MM.1S (cell line): ENCODE data around the gene ACSL6.

Experiments used
- DNase-seq: peaks from one replicate; pipeline ENCODE4 v3.0.0-alpha.2; 2015
- H2AFZ ChIP-seq: fragments of 300-600 bp; sonication (generic); 2 replicates; pipeline ENCODE4 v1.6.0; 2016; ENCODE audit warnings: antibody characterized with exemption, low read length
- H3F3A ChIP-seq: fragments of 300-600 bp; sonication (generic); 2 replicates; pipeline ENCODE4 v1.6.1; 2016; ENCODE audit warnings: mild to moderate bottlenecking, antibody characterized with exemption, low read length, moderate library complexity, mixed read lengths; ENCODE audit not compliant: insufficient read depth
- H3K27ac ChIP-seq: fragments of 300-600 bp; sonication (generic); 2 replicates; pipeline ENCODE4 v1.5.1; 2016; ENCODE audit warnings: mild to moderate bottlenecking, low read length
- H3K27me3 ChIP-seq: fragments of 300-600 bp; sonication (generic); replicated peaks from 2 replicates; pipeline ENCODE4 v1.6.0; 2016; ENCODE audit warnings: low read length; ENCODE audit not compliant: insufficient read depth
- H3K36me3 ChIP-seq: fragments of 300-600 bp; sonication (generic); replicated peaks from 2 replicates; pipeline ENCODE4 v1.6.1; 2016; ENCODE audit warnings: mild to moderate bottlenecking, low read length, mixed read lengths; ENCODE audit not compliant: insufficient read depth
- H3K4me1 ChIP-seq: fragments of 300-600 bp; sonication (generic); 2 replicates; pipeline ENCODE4 v1.6.1; 2016; ENCODE audit warnings: low read length, mixed read lengths
- H3K4me2 ChIP-seq: fragments of 300-600 bp; sonication (generic); 2 replicates; pipeline ENCODE4 v1.6.0; 2016; ENCODE audit warnings: low read depth, low read length
- H3K4me3 ChIP-seq: fragments of 300-600 bp; sonication (generic); 2 replicates; pipeline ENCODE4 v1.5.1; 2016; ENCODE audit warnings: low read length, mixed read lengths
- H3K79me2 ChIP-seq: fragments of 300-600 bp; sonication (generic); 2 replicates; pipeline ENCODE4 v1.6.1; 2016; ENCODE audit warnings: mixed run types, low read length, mixed read lengths
- H3K9ac ChIP-seq: fragments of 300-600 bp; sonication (generic); 2 replicates; pipeline ENCODE4 v1.6.1; 2016; ENCODE audit warnings: low read length, mixed read lengths
- H3K9me2 ChIP-seq: fragments of 300-600 bp; sonication (generic); replicated peaks from 2 replicates; pipeline ENCODE4 v1.6.1; 2016; ENCODE audit warnings: mild to moderate bottlenecking, low read length, mixed read lengths; ENCODE audit not compliant: insufficient read depth
- H3K9me3 ChIP-seq: fragments of 300-600 bp; sonication (generic); replicated peaks from 2 replicates; pipeline ENCODE4 v1.6.1; 2016; ENCODE audit warnings: mild to moderate bottlenecking, low read length, mixed read lengths; ENCODE audit not compliant: insufficient read depth
- H4K20me1 ChIP-seq: fragments of 300-600 bp; sonication (generic); 2 replicates; pipeline ENCODE4 v1.6.1; 2016; ENCODE audit warnings: mild to moderate bottlenecking, low read length, moderate library complexity, mixed read lengths; ENCODE audit not compliant: insufficient read depth
- CTCF ChIP-seq: fragments of 300-600 bp; sonication (generic); IDR thresholded peaks from 2 replicates; pipeline ENCODE4 v1.5.1; 2016; ENCODE audit warnings: antibody characterized with exemption, low read length, mixed read lengths
- EZH2 ChIP-seq: fragments of 300-600 bp; sonication (generic); optimal IDR thresholded peaks from 2 replicates; pipeline ENCODE3; 2017; ENCODE audit warnings: low read depth, mild to moderate bottlenecking, antibody characterized with exemption, low read length, mixed read lengths
- EZH2phosphoT487 ChIP-seq: fragments of 300-600 bp; sonication (generic); IDR thresholded peaks from 2 replicates; pipeline ENCODE4 v1.6.1; 2018; ENCODE audit warnings: antibody characterized with exemption, low read length

The ACSL6 gene

GRCh38 chr5:131994090-131994489 lies 17.4 kb downstream of the ACSL6 start:
- no peak overlapping the region for H3K27ac ChIP-seq
- TF ChIP-seq EZH2: no peak
- TF ChIP-seq EZH2phosphoT487: no peak
- no peak overlapping the region for H3K4me3 ChIP-seq
- no peaks in the 10 kb centered on the region for H3K4me1 ChIP-seq
- no peaks in the 10 kb centered on the region for H4K20me1 ChIP-seq
- H3K9me2 ChIP-seq: no peaks in the 10 kb centered on the region
- H3K36me3 ChIP-seq: no peaks in the 10 kb centered on the region
- no peak overlapping the region for H3K9ac ChIP-seq
- no peaks in the 10 kb centered on the region for H3K27me3 ChIP-seq
- DNase-seq: no peak
- H3F3A ChIP-seq: no peaks in the 10 kb centered on the region
- H3K79me2 ChIP-seq: no peaks in the 10 kb centered on the region
- no peak overlapping the region for H2AFZ ChIP-seq
- H3K9me3 ChIP-seq: no peaks in the 10 kb centered on the region
- H3K4me2 ChIP-seq: no peak overlapping the region

- TF ChIP-seq EZH2 (no peak), CTCF (no peak), EZH2phosphoT487 (no peak)
- Histone ChIP-seq H3K4me2 (no peak overlapping the region), H3K9me3 (no peaks in the 10 kb centered on the region), H2AFZ (no peak overlapping the region), H3K4me1 (no peaks in the 10 kb centered on the region), H4K20me1 (no peaks in the 10 kb centered on the region), H3K9me2 (no peaks in the 10 kb centered on the region), H3K9ac (no peak overlapping the region), H3F3A (no peaks in the 10 kb centered on the region), H3K27me3 (no peaks in the 10 kb centered on the region), H3K79me2 (no peaks in the 10 kb centered on the region), H3K4me3 (no peak overlapping the region), H3K36me3 (no peaks in the 10 kb centered on the region), H3K27ac (no peak overlapping the region)
- DNase-seq: no peak
These were observed 17.8 kb downstream of the ACSL6 start for GRCh38 chr5:131993676-131994075.

- Histone ChIP-seq H3F3A (no peaks in the 10 kb centered on the region), H3K27ac (no peak overlapping the region), H3K9me3 (no peaks in the 10 kb centered on the region), H2AFZ (no peak overlapping the region), H3K36me3 (no peaks in the 10 kb centered on the region), H3K9me2 (no peaks in the 10 kb centered on the region), H3K4me1 (no peaks in the 10 kb centered on the region), H3K9ac (no peak overlapping the region), H3K4me2 (no peak overlapping the region), H4K20me1 (no peaks in the 10 kb centered on the region), H3K79me2 (no peaks in the 10 kb centered on the region), H3K27me3 (no peaks in the 10 kb centered on the region), H3K4me3 (no peak overlapping the region)
- TF ChIP-seq EZH2phosphoT487: no peak
- no peak for TF ChIP-seq CTCF
- TF ChIP-seq EZH2: no peak
- DNase-seq: no peak
These were observed 19.1 kb downstream of the ACSL6 start for GRCh38 chr5:131992370-131992769.

GRCh38 chr5:131991593-131992324 lies 19.7 kb downstream of the ACSL6 start:
- H2AFZ ChIP-seq: no peak overlapping the region
- H3F3A ChIP-seq: no peaks in the 10 kb centered on the region
- no peak for DNase-seq
- H3K4me1 ChIP-seq: no peaks in the 10 kb centered on the region
- H3K36me3 ChIP-seq: no peaks in the 10 kb centered on the region
- H3K4me2 ChIP-seq: no peak overlapping the region
- no peak overlapping the region for H3K27ac ChIP-seq
- H3K9me2 ChIP-seq: no peaks in the 10 kb centered on the region
- H4K20me1 ChIP-seq: no peaks in the 10 kb centered on the region
- TF ChIP-seq CTCF: no peak
- TF ChIP-seq EZH2: no peak
- no peak for TF ChIP-seq EZH2phosphoT487
- no peaks in the 10 kb centered on the region for H3K27me3 ChIP-seq
- H3K9me3 ChIP-seq: no peaks in the 10 kb centered on the region
- no peak overlapping the region for H3K4me3 ChIP-seq
- H3K9ac ChIP-seq: no peak overlapping the region
- no peaks in the 10 kb centered on the region for H3K79me2 ChIP-seq
